ENCODE data around the gene HIVEP2.

DNA sequence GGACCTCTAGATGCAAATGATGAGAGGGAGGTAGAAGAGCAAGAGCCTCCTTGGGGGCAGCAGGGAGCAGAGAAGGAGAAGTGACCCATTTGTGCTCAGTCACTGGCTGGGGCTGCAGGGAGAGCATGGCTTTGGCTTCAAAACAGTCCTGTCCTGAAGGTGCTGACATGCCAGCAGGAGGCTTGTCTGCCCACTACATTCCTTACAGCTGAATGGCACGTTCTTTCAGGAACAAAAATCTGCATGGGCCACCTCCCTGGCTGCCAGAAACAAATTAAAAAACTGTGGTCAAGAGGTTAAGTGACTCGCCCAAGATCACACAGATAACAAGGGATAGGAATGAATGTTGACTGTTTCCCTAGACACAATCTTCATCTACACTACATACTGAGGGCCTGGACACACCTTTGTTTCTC lies 188.8 kb downstream of the HIVEP2 start:
- TF ChIP-seq POLR2A (IDR thresholded peaks at IDR 0.05; ENCODE audit: low read length): no peak
- TF ChIP-seq GATA1 (IDR thresholded peaks at IDR 0.05; ENCODE audit: low read depth, low read length): no peak

Measured in erythroblast (primary cell).